Trophoblast cell (in vitro differentiated cells and primary cell): Measurements from ENCODE around the gene TSPAN3.

Source experiments
- DNase-seq, 2 donors: peaks; one replicate each; pipeline ENCODE4 v3.0.0-alpha.2; 2016
- H2AFZ ChIP-seq: 2 replicates; pipeline ENCODE4 v1.6.1; 2013; ENCODE audit warnings: low read length, moderate library complexity, mild to moderate bottlenecking; ENCODE audit not compliant: insufficient read depth, poor library complexity
- H2AK5ac ChIP-seq: 2 replicates; pipeline ENCODE4 v1.6.1; 2013; ENCODE audit warnings: mild to moderate bottlenecking, low read length
- H2BK120ac ChIP-seq: 2 replicates; pipeline ENCODE4 v1.6.1; 2013; ENCODE audit warnings: low read length, mild to moderate bottlenecking, moderate library complexity; ENCODE audit not compliant: insufficient read depth, poor library complexity
- H2BK12ac ChIP-seq: 2 replicates; pipeline ENCODE4 v1.6.1; 2013; ENCODE audit warnings: mild to moderate bottlenecking, low read length, moderate library complexity
- H2BK5ac ChIP-seq: 2 replicates; pipeline ENCODE4 v1.6.1; 2013; ENCODE audit warnings: low read length, low read depth, moderate library complexity, mild to moderate bottlenecking; ENCODE audit not compliant: poor library complexity
- H3K14ac ChIP-seq: 2 replicates; pipeline ENCODE4 v1.6.1; 2013; ENCODE audit warnings: mild to moderate bottlenecking, low read length
- H3K18ac ChIP-seq: 2 replicates; pipeline ENCODE4 v1.6.1; 2013; ENCODE audit warnings: mild to moderate bottlenecking, low read length
- H3K23ac ChIP-seq: 2 replicates; pipeline ENCODE4 v1.6.1; 2013; ENCODE audit warnings: low read length
- H3K27ac ChIP-seq: 2 replicates; pipeline ENCODE4 v1.5.1; 2013; ENCODE audit warnings: low read depth, mild to moderate bottlenecking, inconsistent platforms, low read length, moderate library complexity
- H3K27me3 ChIP-seq: 2 replicates; pipeline ENCODE4 v1.6.1; 2013; ENCODE audit warnings: inconsistent platforms, mild to moderate bottlenecking, low read length, moderate library complexity; ENCODE audit not compliant: insufficient read depth
- H3K36me3 ChIP-seq, 2 experiments: 1 replicate in 1 of 2; 2 replicates in 1 of 2; pipeline ENCODE4 v1.6.1; 2013; ENCODE audit warnings: low read length in 2 of 2, mild to moderate bottlenecking in 2 of 2, moderate library complexity in 1 of 2; ENCODE audit not compliant: insufficient read depth in 2 of 2, control insufficient read depth in 1 of 2
- H3K4ac ChIP-seq: 2 replicates; pipeline ENCODE4 v1.6.1; 2013; ENCODE audit warnings: low read depth, mild to moderate bottlenecking, low read length, moderate library complexity
- H3K4me1 ChIP-seq, 2 experiments: 1 replicate in 1 of 2; 2 replicates in 1 of 2; pipeline ENCODE4 v1.6.1; 2013; ENCODE audit warnings: low read length in 2 of 2, mild to moderate bottlenecking in 2 of 2, moderate library complexity in 1 of 2; ENCODE audit not compliant: insufficient read depth in 2 of 2, control insufficient read depth in 1 of 2
- H3K4me2 ChIP-seq: 2 replicates; pipeline ENCODE4 v1.6.1; 2013; ENCODE audit warnings: inconsistent platforms, mild to moderate bottlenecking, low read length, moderate library complexity
- H3K4me3 ChIP-seq: 2 replicates; pipeline ENCODE4 v1.5.1; 2013; ENCODE audit warnings: mild to moderate bottlenecking, low read depth, low read length, inconsistent platforms
- H3K79me1 ChIP-seq: one replicate; pipeline ENCODE4 v1.6.1; 2013; ENCODE audit warnings: low read length
- H3K79me2 ChIP-seq: 2 replicates; pipeline ENCODE4 v1.6.1; 2013; ENCODE audit warnings: low read length, mild to moderate bottlenecking; ENCODE audit not compliant: control insufficient read depth, insufficient read depth, poor library complexity
- H3K9ac ChIP-seq: 2 replicates; pipeline ENCODE4 v1.6.1; 2013; ENCODE audit warnings: mild to moderate bottlenecking, low read length
- H3K9me3 ChIP-seq: 2 replicates; pipeline ENCODE4 v1.6.1; 2013; ENCODE audit warnings: low read depth, mild to moderate bottlenecking, control low read depth, inconsistent platforms, low read length; ENCODE audit not compliant: insufficient read depth
- H4K12ac ChIP-seq: 2 replicates; pipeline ENCODE4 v1.6.1; 2013; ENCODE audit warnings: low read depth, mild to moderate bottlenecking, low read length, moderate library complexity
- H4K8ac ChIP-seq: 2 replicates; pipeline ENCODE4 v1.6.1; 2013; ENCODE audit warnings: low read depth, mild to moderate bottlenecking, low read length, moderate library complexity
- H4K91ac ChIP-seq: one replicate; pipeline ENCODE4 v1.6.1; 2013; ENCODE audit warnings: low read depth, mild to moderate bottlenecking, low read length, moderate library complexity
- WGBS: extraction: QIAGEN DNeasy Blood & Tissue Kit; methylation state at CpG from one replicate; pipeline ENCODE4 v1.1.7; 2013; ENCODE audit warnings: missing lambda C conversion rate; ENCODE audit not compliant: insufficient read length, insufficient coverage; ENCODE audit errors: extremely low coverage; 5-methylcytosine and 5-hydroxymethylcytosine counted together

Gene TSPAN3

GRCh38 chr15:77060546-77060945 is 10.4 kb downstream of the TSPAN3 start:
- no peaks in the 10 kb centered on the region for H3K79me2 ChIP-seq
- no peak overlapping the region for H4K12ac ChIP-seq
- no peak for DNase-seq
- no peak overlapping the region for H3K18ac ChIP-seq
- no peak overlapping the region for H3K4me2 ChIP-seq
- no peaks in the 10 kb centered on the region for H3K27me3 ChIP-seq
- H2BK5ac ChIP-seq: no peak overlapping the region
- H3K4ac ChIP-seq: no peak overlapping the region
- H2BK12ac ChIP-seq: no peak overlapping the region
- no peak overlapping the region for H3K14ac ChIP-seq
- H4K8ac ChIP-seq: no peak overlapping the region
- H3K36me3 ChIP-seq: no peaks in the 10 kb centered on the region
- no peak overlapping the region for H4K91ac ChIP-seq
- H3K79me1 ChIP-seq: no peaks in the 10 kb centered on the region
- H3K4me1 ChIP-seq: no peaks in the 10 kb centered on the region
- no peak overlapping the region for H3K27ac ChIP-seq
- H3K23ac ChIP-seq: no peak overlapping the region
- H2AK5ac ChIP-seq: no peak overlapping the region
- H3K9me3 ChIP-seq: no peaks in the 10 kb centered on the region
- no peak overlapping the region for H2BK120ac ChIP-seq
- no peak overlapping the region for H3K9ac ChIP-seq
- no peak overlapping the region for H3K4me3 ChIP-seq
- H2AFZ ChIP-seq: no peak overlapping the region

- Histone ChIP-seq H3K9ac (no peak overlapping the region), H2BK5ac (no peak overlapping the region), H4K91ac (no peak overlapping the region), H3K4me2 (no peak overlapping the region), H2AFZ (no peak overlapping the region), H3K36me3 (no peaks in the 10 kb centered on the region), H3K4me1 (no peaks in the 10 kb centered on the region), H3K27ac (no peak overlapping the region), H2BK120ac (no peak overlapping the region), H4K12ac (no peak overlapping the region), H3K4ac (no peak overlapping the region), H3K23ac (no peak overlapping the region), H2AK5ac (no peak overlapping the region), H3K4me3 (no peak overlapping the region), H3K79me1 (no peaks in the 10 kb centered on the region), H3K18ac (no peak overlapping the region), H4K8ac (no peak overlapping the region), H3K9me3 (no peaks in the 10 kb centered on the region), H2BK12ac (no peak overlapping the region), H3K14ac (no peak overlapping the region), H3K27me3 (no peaks in the 10 kb centered on the region), H3K79me2 (no peaks in the 10 kb centered on the region)
- no peak for DNase-seq
- WGBS: no CpG with 5 or more reads among the region's 2 CpGs
These were observed 11.0 kb downstream of the TSPAN3 start for GRCh38 chr15:77059786-77060361.

- no peak overlapping the region for H2AK5ac ChIP-seq
- no peak overlapping the region for H3K4ac ChIP-seq
- H3K27me3 ChIP-seq: no peaks in the 10 kb centered on the region
- no peak overlapping the region for H2BK12ac ChIP-seq
- H3K23ac ChIP-seq: no peak overlapping the region
- no peak overlapping the region for H3K4me3 ChIP-seq
- H3K18ac ChIP-seq: no peak overlapping the region
- H2AFZ ChIP-seq: no peak overlapping the region
- no peaks in the 10 kb centered on the region for H3K79me2 ChIP-seq
- H4K12ac ChIP-seq: no peak overlapping the region
- H3K27ac ChIP-seq: no peak overlapping the region
- DNase-seq: no peak
- H3K36me3 ChIP-seq: no peaks in the 10 kb centered on the region
- H2BK5ac ChIP-seq: no peak overlapping the region
- H3K14ac ChIP-seq: no peak overlapping the region
- H4K91ac ChIP-seq: no peak overlapping the region
- H2BK120ac ChIP-seq: no peak overlapping the region
- peaks cover 0 to 2% of the 10 kb centered on the region in 2 experiments for H3K4me1 ChIP-seq
- no peak overlapping the region for H4K8ac ChIP-seq
- no CpG with 5 or more reads among the region's 4 CpGs for WGBS
- H3K9ac ChIP-seq: no peak overlapping the region
- H3K9me3 ChIP-seq: no peaks in the 10 kb centered on the region
- H3K4me2 ChIP-seq: no peak overlapping the region
- H3K79me1 ChIP-seq: no peaks in the 10 kb centered on the region
These were observed 12.4 kb downstream of the TSPAN3 start for GRCh38 chr15:77058468-77058867.

GRCh38 chr15:77057685-77058084 is 13.2 kb downstream of the TSPAN3 start:
- Histone ChIP-seq H3K27me3 (no peaks in the 10 kb centered on the region), H3K79me1 (no peaks in the 10 kb centered on the region), H3K27ac (no peak overlapping the region), H3K4ac (no peak overlapping the region), H4K12ac (no peak overlapping the region), H3K36me3 (no peaks in the 10 kb centered on the region), H2BK5ac (no peak overlapping the region), H3K79me2 (no peaks in the 10 kb centered on the region), H2BK12ac (no peak overlapping the region), H3K18ac (no peak overlapping the region), H3K4me2 (no peak overlapping the region), H4K8ac (no peak overlapping the region), H3K14ac (no peak overlapping the region), H2AK5ac (no peak overlapping the region), H2BK120ac (no peak overlapping the region), H3K23ac (no peak overlapping the region), H3K9me3 (no peaks in the 10 kb centered on the region), H4K91ac (no peak overlapping the region), H3K9ac (no peak overlapping the region), H3K4me1 (peaks cover 0 to 2% of the 10 kb centered on the region in 2 experiments), H2AFZ (no peak overlapping the region), H3K4me3 (no peak overlapping the region)
- DNase-seq: no peak
- 100% methylated on average over 1 of the region's 4 CpGs for WGBS
